WTC11 (cell line): ENCODE results near the gene CCDC28A. TPM values are rescaled to one million over a fixed set of nuclear protein-coding genes. Genes with fewer than 3 reads are reported as not detected.

ENCODE experiments used
- ATAC-seq: fragments of 200-7000 bp; cut with Tn5 transposase; 2 replicates; pipeline ENCODE4 v1.10.0; 2021; ENCODE audit warnings: mild to moderate bottlenecking, moderate library complexity
- CTCF ChIA-PET: fragments of 300-600 bp; sonication (Branson Sonifier 250); formaldehyde crosslinking; loops from one replicate; lab custom pipeline; 2021; ENCODE audit warnings: antibody characterized with exemption; lab: Charles Lee
- POLR2A ChIA-PET: fragments of 350-600 bp; sonication (Branson Sonifier 250); formaldehyde crosslinking; loops from one replicate; lab custom pipeline; 2021; ENCODE audit warnings: antibody characterized with exemption; lab: Charles Lee
- DNase-seq: peaks from one replicate; pipeline ENCODE4 v3.0.0; 2021; ENCODE audit warnings: low spot score
- H3K27ac Mint-ChIP-seq: 2 replicates; pipeline ENCODE4 v1.8.0; 2021; ENCODE audit warnings: mixed read lengths
- H3K27me3 Mint-ChIP-seq: 2 replicates; pipeline ENCODE4 v1.8.0; 2021; ENCODE audit warnings: low read depth, mild to moderate bottlenecking, moderate library complexity, mixed read lengths
- H3K36me3 Mint-ChIP-seq: 2 replicates; pipeline ENCODE4 v1.8.0; 2021; ENCODE audit warnings: mixed read lengths
- H3K4me1 Mint-ChIP-seq: 2 replicates; pipeline ENCODE4 v1.8.0; 2022; ENCODE audit warnings: mixed read lengths
- H3K4me3 Mint-ChIP-seq: 2 replicates; pipeline ENCODE4 v1.8.0; 2021; ENCODE audit warnings: mild to moderate bottlenecking, moderate library complexity, mixed read lengths
- H3K9me3 Mint-ChIP-seq: 2 replicates; pipeline ENCODE4 v1.8.0; 2021; ENCODE audit warnings: mixed read lengths
- AR ChIP-seq: fragments of 250-450 bp; sonication (Bioruptor Pico); IDR thresholded peaks from 2 replicates; pipeline ENCODE4 v1.9.0; 2021; ENCODE audit warnings: mild to moderate bottlenecking
- ETV6 ChIP-seq: sonication (generic); formaldehyde crosslinking; IDR thresholded peaks from 2 replicates; pipeline ENCODE4 v1.8.1; 2022; ENCODE audit warnings: mild to moderate bottlenecking, missing genetic modification reagents
- IRF1 ChIP-seq: sonication (generic); formaldehyde crosslinking; IDR thresholded peaks from 2 replicates; pipeline ENCODE4 v1.8.0; 2023; ENCODE audit warnings: missing genetic modification reagents
- KAT7 ChIP-seq: sonication (generic); formaldehyde crosslinking; IDR thresholded peaks from 2 replicates; pipeline ENCODE4 v1.8.1; 2023; ENCODE audit warnings: missing genetic modification reagents, mild to moderate bottlenecking, borderline replicate concordance
- NR2C2 ChIP-seq: sonication (generic); formaldehyde crosslinking; IDR thresholded peaks from 2 replicates; pipeline ENCODE4 v1.8.0; 2022; ENCODE audit warnings: mild to moderate bottlenecking, missing genetic modification reagents
- RELA ChIP-seq: sonication (generic); formaldehyde crosslinking; IDR thresholded peaks from 2 replicates; pipeline ENCODE4 v1.8.1; 2022; ENCODE audit warnings: missing genetic modification reagents, mild to moderate bottlenecking, borderline replicate concordance
- RORB ChIP-seq: fragments of 250-450 bp; sonication (Bioruptor Pico); IDR thresholded peaks from 2 replicates; pipeline ENCODE4 v1.9.0; 2021; ENCODE audit warnings: mild to moderate bottlenecking
- TEAD1 ChIP-seq: sonication (generic); formaldehyde crosslinking; IDR thresholded peaks from 2 replicates; pipeline ENCODE4 v1.8.0; 2022; ENCODE audit warnings: mild to moderate bottlenecking, missing genetic modification reagents
- TP53 ChIP-seq: sonication (generic); formaldehyde crosslinking; IDR thresholded peaks from 2 replicates; pipeline ENCODE4 v1.8.1; 2023; ENCODE audit warnings: mild to moderate bottlenecking, missing genetic modification reagents
- ZBTB21 ChIP-seq: sonication (generic); formaldehyde crosslinking; IDR thresholded peaks from 2 replicates; pipeline ENCODE4 v1.8.1; 2023; ENCODE audit warnings: mild to moderate bottlenecking, missing genetic modification reagents, borderline replicate concordance
- ZBTB43 ChIP-seq: sonication (generic); formaldehyde crosslinking; IDR thresholded peaks from 2 replicates; pipeline ENCODE4 v1.8.1; 2023; ENCODE audit warnings: mild to moderate bottlenecking, missing genetic modification reagents
- ZNF317 ChIP-seq: sonication (generic); formaldehyde crosslinking; IDR thresholded peaks from 2 replicates; pipeline ENCODE4 v1.8.1; 2023; ENCODE audit warnings: low read depth, mild to moderate bottlenecking, moderate library complexity, missing genetic modification reagents, borderline replicate concordance
- ZNF512 ChIP-seq: sonication (generic); formaldehyde crosslinking; IDR thresholded peaks from 2 replicates; pipeline ENCODE4 v1.8.1; 2022; ENCODE audit warnings: missing genetic modification reagents, borderline replicate concordance
- total RNA-seq: library from RNA; stranded (reverse); gene quantifications from 3 replicates; pipeline ENCODE4 v1.2.3, GENCODE V29; 2021
- TF ChIP-seq, protein P1 (sequence below): sonication (generic); formaldehyde crosslinking; IDR thresholded peaks from 2 replicates; pipeline ENCODE4 v1.8.1; 2023; ENCODE audit warnings: mild to moderate bottlenecking, moderate library complexity, missing genetic modification reagents
- TF ChIP-seq, protein P2 (sequence below): sonication (generic); formaldehyde crosslinking; IDR thresholded peaks from 2 replicates; pipeline ENCODE4 v1.8.1; 2022; ENCODE audit warnings: low read depth, mild to moderate bottlenecking, moderate library complexity, missing genetic modification reagents, borderline replicate concordance
- TF ChIP-seq, protein P3 (sequence below): sonication (generic); formaldehyde crosslinking; IDR thresholded peaks from 2 replicates; pipeline ENCODE4 v1.8.1; 2023; ENCODE audit warnings: mild to moderate bottlenecking, missing genetic modification reagents, moderate library complexity
- TF ChIP-seq, protein P4 (sequence below): sonication (generic); formaldehyde crosslinking; IDR thresholded peaks from 2 replicates; pipeline ENCODE4 v1.8.0; 2022; ENCODE audit warnings: mild to moderate bottlenecking, missing genetic modification reagents
- TF ChIP-seq, protein P5 (sequence below): fragments of 200-600 bp; IDR thresholded peaks from 2 replicates; pipeline ENCODE4 v1.8.0; 2022; ENCODE audit warnings: antibody characterized with exemption

Gene CCDC28A
- total RNA-seq, 1 experiment from 2014 or later, result 8.7 TPM

GRCh38 chr6:138724015-138724414 is 49.6 kb upstream of the CCDC28A start:
- TF ChIP-seq RELA (no peak), ZBTB21 (no peak), TP53 (CRISPR knock-in tag) (no peak), ETV6 (CRISPR knock-in tag) (no peak), KAT7 (CRISPR knock-in tag) (no peak)
- DNase-seq (no peak), ATAC-seq (peak; percentile 51)
- ChIA-PET CTCF (no interaction called here), POLR2A (no interaction called here)
- 0 out of 2 replicates have a peak, but pooled peaks cover 3% of the 10 kb centered on the region for H3K4me1 Mint-ChIP-seq
- H3K27me3 Mint-ChIP-seq, result no peaks in the 10 kb centered on the region
- no peaks in the 10 kb centered on the region for H3K9me3 Mint-ChIP-seq
- H3K27ac Mint-ChIP-seq, result no peak overlapping the region
- H3K36me3 Mint-ChIP-seq, result no peaks in the 10 kb centered on the region
- no peak overlapping the region for H3K4me3 Mint-ChIP-seq

GRCh38 chr6:138726066-138726756 is 47.4 kb upstream of the CCDC28A start:
- Mint-ChIP-seq H3K27ac (no peak overlapping the region), H3K4me3 (no peak overlapping the region), H3K36me3 (no peaks in the 10 kb centered on the region), H3K27me3 (no peaks in the 10 kb centered on the region), H3K4me1 (0 out of 2 replicates have a peak, but pooled peaks cover 3% of the 10 kb centered on the region), H3K9me3 (0 out of 2 replicates have a peak, but pooled peaks cover 5% of the 10 kb centered on the region)
- CTCF ChIA-PET, result interaction anchor here (0.6 to 1.2 kb wide), 3 partner anchors 34 to 45 kb away, joined by 3 to 4 read pairs (median 3); no protein-coding TSS in a partner anchor
- no peak for DNase-seq
- POLR2A ChIA-PET, result no interaction called here
- ATAC-seq, result no peak
- TF ChIP-seq TEAD1 (CRISPR knock-in tag), result no peak
- TF ChIP-seq TP53 (CRISPR knock-in tag), result no peak
- TF ChIP-seq, protein P1, sequence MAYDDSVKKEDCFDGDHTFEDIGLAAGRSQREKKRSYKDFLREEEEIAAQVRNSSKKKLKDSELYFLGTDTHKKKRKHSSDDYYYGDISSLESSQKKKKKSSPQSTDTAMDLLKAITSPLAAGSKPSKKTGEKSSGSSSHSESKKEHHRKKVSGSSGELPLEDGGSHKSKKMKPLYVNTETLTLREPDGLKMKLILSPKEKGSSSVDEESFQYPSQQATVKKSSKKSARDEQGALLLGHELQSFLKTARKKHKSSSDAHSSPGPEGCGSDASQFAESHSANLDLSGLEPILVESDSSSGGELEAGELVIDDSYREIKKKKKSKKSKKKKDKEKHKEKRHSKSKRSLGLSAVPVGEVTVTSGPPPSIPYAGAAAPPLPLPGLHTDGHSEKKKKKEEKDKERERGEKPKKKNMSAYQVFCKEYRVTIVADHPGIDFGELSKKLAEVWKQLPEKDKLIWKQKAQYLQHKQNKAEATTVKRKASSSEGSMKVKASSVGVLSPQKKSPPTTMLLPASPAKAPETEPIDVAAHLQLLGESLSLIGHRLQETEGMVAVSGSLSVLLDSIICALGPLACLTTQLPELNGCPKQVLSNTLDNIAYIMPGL, result no peak
- TF ChIP-seq, protein P2, sequence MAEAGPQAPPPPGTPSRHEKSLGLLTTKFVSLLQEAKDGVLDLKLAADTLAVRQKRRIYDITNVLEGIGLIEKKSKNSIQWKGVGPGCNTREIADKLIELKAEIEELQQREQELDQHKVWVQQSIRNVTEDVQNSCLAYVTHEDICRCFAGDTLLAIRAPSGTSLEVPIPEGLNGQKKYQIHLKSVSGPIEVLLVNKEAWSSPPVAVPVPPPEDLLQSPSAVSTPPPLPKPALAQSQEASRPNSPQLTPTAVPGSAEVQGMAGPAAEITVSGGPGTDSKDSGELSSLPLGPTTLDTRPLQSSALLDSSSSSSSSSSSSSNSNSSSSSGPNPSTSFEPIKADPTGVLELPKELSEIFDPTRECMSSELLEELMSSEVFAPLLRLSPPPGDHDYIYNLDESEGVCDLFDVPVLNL (CRISPR knock-in tag), result no peak
- no peak for TF ChIP-seq RELA
- TF ChIP-seq, protein P3, sequence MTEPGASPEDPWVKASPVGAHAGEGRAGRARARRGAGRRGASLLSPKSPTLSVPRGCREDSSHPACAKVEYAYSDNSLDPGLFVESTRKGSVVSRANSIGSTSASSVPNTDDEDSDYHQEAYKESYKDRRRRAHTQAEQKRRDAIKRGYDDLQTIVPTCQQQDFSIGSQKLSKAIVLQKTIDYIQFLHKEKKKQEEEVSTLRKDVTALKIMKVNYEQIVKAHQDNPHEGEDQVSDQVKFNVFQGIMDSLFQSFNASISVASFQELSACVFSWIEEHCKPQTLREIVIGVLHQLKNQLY (CRISPR knock-in tag), result no peak
- TF ChIP-seq, protein P4, sequence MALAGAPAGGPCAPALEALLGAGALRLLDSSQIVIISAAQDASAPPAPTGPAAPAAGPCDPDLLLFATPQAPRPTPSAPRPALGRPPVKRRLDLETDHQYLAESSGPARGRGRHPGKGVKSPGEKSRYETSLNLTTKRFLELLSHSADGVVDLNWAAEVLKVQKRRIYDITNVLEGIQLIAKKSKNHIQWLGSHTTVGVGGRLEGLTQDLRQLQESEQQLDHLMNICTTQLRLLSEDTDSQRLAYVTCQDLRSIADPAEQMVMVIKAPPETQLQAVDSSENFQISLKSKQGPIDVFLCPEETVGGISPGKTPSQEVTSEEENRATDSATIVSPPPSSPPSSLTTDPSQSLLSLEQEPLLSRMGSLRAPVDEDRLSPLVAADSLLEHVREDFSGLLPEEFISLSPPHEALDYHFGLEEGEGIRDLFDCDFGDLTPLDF, result no peak
- TF ChIP-seq, protein P5, sequence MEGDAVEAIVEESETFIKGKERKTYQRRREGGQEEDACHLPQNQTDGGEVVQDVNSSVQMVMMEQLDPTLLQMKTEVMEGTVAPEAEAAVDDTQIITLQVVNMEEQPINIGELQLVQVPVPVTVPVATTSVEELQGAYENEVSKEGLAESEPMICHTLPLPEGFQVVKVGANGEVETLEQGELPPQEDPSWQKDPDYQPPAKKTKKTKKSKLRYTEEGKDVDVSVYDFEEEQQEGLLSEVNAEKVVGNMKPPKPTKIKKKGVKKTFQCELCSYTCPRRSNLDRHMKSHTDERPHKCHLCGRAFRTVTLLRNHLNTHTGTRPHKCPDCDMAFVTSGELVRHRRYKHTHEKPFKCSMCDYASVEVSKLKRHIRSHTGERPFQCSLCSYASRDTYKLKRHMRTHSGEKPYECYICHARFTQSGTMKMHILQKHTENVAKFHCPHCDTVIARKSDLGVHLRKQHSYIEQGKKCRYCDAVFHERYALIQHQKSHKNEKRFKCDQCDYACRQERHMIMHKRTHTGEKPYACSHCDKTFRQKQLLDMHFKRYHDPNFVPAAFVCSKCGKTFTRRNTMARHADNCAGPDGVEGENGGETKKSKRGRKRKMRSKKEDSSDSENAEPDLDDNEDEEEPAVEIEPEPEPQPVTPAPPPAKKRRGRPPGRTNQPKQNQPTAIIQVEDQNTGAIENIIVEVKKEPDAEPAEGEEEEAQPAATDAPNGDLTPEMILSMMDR, result no peak
- TF ChIP-seq AR (CRISPR knock-in tag), result no peak
- no peak for TF ChIP-seq ZBTB43 (CRISPR knock-in tag)
- TF ChIP-seq ZNF317 (CRISPR knock-in tag), result no peak
- TF ChIP-seq NR2C2 (CRISPR knock-in tag), result no peak
- TF ChIP-seq IRF1, result no peak
- TF ChIP-seq RORB (CRISPR knock-in tag), result no peak
- no peak for TF ChIP-seq ZNF512 (CRISPR knock-in tag)
